NOMO-1 treated with dmso at 0.1 percent for 144 hours (cell line): Measurements from ENCODE around the gene LRRC8A.
"Not testable (repeated sequence)": the region's sequence is repeated elsewhere in the genome, so short reads cannot be mapped to it uniquely, and the experiment has no call there.

Experiments used
- DNase-seq: peaks from one replicate; lab custom pipeline; 2025; ENCODE audit not compliant: unreplicated experiment; lab: John Stamatoyannopoulos, UW

The LRRC8A gene

DNA sequence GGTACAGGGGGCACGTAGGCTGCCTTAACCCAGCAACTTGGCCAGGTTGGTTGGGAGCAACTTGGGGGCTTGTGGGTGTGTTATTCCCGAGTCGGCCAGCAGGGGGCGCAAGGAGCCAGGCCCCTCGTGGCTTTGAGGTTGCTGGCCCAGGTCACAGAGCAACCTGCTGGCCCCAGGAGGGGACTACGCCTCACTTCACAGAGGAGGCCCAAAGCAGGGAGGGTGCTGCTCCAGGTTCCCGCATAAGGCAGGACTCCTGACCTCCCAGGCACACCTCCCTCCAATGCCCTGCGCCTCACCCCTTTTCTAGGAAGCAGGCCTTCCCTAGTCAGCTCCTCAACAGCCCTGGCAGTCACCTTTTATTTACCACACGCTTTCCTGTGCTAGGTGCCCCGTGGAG, 18.3 kb upstream of the LRRC8A start:
- DNase-seq, result no peak

DNA sequence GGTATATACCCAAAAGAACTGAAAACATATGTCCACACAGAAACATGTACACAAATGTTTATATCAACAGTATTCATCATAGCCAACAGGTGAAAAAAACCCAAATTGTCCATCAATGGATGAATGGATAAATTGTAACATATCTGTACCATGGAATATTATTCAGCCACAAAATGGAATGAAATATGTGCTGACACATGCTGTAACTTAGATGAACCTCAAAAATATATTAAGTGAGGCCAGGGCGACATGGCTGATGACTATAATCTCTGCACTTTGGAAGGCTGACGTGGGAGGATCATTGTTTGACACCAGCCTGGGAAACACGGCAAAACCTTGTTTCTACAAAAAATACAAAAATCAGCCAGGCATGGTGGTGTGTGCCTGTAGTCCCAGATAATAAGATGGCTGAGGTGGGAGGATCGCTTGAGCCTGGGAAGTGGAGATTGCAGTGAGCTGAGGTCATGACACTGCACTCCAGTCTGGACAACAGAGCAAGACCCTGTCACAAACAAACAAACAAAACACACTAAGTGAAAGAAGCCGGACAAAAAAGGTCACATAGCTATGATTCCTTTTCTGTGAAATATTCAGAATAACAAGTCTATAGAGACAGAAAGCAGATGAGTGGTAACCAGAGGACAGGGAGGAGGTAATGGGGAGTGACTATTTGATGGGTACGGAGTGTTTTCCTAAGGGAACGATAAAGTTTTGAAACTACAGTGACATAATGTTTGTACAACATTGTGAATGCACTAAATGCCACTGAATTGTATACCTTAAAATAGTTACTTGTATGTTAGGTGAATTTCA, 11.6 kb upstream of the LRRC8A start:
- no peak for DNase-seq

DNA sequence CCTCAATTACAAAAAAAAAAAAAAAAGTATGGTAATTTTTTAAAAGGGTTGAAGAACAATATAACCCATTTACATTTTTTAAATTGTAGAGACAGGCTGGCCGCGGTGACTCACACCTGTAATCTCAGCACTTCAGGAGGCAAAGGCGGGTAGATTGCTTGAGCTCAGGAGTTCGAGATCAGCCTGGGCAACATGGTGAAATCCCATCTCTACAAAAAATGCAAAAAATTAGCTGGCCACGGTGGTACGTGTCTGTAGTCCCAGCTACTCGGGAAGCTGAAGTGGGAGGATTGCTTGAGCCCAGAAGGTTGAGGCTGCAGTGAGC, 11.0 kb upstream of the LRRC8A start:
- DNase-seq, result not testable (repeated sequence)

DNA sequence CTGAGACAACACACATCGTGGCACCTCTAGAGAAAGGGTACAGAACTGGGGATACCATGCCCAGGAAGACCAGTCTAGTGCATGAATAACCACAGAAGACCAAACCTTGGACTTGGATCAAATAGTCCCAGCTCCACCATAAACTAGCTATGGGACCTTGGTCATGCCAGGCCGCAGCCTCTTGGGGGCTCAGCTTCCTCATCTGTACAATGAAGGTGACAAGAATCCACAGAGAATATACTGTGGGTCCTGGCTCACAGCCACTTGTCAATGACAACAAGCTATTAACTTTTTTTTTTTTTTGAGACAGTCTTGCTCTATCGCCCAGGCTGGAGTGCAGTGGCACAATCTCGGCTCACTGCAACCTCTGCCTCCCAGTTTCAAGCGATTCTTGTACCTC, 4.1 kb upstream of the LRRC8A start:
- no peak for DNase-seq

DNA sequence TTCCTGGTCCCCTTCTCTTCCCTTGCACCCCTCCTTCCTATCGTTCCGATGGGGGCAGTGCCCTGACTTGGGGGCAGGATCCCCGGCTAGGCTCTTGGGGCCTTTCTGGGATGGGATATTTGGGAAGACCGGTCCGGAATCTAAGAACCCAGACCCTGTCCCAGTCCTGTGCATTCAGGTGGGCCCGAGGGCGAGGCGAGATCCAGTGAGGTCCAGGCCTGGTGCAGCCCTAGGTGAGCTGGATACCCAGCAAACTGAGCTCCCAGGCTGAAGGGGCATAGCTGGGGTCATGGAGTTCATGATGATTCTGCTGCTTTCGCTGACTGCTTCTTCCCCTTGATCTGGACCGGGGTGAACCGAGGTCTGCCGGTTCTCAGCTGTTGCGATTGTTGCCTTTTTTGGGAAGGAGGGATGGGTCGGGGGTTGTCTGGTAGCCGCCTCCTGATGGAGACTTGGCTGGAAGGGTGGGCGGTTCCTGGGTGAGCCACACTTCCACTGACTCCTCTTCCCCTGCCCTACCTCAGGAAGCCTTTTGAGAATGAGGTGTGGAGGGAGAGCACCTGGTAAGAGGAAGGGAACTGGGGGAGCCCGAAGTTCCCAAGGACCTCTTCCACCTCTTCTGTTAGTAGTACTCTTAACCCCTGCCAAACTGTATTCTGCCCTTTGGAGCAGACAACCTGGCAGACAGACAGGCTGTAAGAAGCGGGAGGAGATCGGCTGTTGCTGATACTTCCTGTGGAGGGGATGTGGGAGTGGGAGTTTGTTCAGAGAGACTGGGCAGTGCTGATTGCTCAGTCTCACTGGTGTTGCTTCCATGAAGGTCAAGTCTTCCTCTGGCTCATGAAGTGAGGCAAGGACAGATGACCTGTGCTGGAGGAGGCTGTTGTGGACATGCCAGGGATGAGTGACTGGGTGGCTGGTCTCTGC, 1.0 kb downstream of the LRRC8A start:
- DNase-seq, result no peak

DNA sequence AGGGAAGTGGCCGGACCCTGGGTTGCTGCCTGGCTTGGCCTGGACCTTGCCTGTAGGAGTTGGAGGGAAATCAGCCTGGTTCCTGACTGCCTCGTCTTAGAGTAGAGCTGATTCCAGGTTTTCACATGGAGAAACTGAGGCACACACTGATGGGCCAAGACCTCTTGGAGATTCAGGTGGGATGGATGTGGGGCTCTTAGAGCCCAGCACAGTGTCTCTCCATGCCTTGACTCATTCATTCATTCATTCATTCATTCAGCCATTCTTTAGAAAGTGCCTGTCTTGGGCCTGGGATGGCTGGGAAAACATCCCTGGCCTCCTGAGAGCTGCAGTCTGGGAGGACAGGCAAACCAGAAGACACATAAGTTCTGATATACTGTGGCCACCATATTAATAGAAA, 2.2 kb downstream of the LRRC8A start:
- no peak for DNase-seq

DNA sequence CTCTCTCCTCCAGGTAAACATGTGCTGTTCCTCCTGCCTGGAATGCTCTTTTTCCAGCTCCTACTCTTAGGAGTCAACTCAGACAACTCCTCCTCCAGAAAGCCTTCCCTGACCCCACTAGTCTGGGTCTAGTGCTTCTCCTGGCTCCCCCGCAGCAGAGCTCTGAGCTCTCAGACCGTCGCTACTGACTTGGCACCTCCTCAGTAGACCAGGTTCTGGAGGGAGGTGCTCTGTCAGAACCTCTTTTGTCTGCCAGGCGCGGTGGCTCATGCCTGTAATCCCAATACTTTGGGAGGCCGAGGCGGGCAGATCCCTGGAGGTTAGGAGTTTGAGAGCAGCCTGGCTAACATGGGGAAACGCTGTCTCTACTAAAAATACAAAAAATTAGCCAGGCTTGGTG, 3.4 kb downstream of the LRRC8A start:
- DNase-seq, result no peak

DNA sequence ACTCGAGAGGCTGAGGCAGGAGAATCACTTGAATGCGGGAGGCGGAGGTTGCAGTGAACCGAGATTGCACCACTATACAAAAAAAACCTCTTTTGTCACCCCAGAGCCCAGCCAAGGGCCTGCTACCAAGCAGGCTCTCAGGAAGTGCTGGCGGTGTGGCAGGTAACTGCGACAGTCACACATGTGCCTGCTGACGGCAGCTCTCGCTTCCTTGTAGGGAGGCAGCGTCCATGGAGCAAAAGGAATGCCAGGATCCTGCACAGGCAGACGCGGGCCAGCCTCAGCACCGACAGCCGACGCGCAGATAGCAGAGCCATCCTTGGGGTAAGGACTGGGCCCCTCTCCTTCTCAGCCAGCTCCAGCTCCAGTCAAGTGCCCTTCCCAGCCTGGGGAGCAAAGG, 3.9 kb downstream of the LRRC8A start:
- no peak for DNase-seq

DNA sequence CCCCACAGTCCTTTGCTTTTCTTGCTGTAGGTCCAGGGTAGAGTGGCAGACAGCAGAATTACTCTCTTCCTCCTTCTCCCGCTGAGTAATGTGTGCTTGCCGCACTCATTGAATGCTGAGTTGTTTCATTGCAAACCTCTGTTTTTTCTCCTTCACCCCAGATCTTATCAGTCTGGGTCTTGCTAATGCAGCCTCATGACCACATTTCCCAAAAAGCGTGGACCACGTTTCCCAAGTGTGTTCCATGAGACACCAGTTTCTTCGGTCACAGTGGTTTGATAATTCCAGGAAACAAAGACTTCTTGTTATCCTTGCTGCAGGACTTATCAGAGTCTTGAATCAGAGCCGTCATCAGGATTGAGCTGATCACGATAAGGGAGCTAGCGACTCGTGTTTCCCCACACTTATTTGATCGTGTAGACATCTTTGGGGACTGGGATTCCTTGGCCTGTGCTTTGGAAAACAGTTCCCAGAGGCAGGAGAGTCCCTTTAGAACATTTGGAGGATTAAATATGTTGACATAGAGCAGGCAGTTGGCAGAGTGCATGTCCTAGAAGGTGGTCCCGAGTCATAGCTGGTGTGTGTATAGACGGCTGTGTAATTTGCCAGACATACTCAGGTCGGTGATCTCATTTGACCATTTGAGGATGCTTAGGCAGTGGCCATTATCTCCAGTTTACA, 4.4 kb downstream of the LRRC8A start:
- no peak for DNase-seq

DNA sequence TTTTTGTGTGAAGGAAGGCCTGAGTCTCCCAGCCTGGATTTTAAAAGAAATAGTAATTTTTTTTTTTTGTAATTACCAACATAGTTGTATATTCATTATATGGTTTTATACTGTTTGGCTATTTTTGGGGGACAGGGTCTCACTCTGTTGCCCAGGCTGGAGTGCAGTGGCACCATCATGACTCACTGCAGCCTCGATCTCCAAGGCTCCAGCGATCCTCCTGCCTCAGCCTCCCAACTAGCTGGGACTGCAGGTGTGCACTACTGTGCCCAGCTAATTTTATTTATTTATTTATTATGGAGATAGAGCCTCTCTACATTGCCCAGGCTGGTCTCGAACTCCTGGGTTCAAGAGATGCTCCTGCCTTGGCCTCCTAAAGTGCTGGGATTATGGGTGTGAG, 5.1 kb downstream of the LRRC8A start:
- DNase-seq, result no peak

DNA sequence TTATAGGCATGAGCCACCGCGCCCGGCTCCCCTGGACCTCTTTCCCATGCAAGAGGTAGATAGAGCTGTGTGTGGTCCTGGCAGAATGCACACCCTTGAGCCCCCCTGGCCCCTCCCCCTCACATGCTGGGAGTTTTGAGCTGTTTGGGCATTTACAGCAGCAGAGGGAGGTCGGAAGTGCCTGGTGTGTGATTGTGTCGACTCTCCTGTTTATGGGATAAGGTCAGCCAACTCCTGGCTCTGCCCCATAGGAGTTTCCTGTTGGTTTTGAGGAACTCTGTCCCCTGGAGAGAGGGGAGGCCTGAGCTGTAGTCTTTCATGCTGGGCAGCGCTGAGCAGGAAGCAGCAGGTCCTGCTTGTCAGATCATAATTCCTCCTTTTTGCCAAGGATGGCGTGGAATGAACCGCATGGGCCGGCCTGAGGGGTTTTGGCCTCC, 6.0 kb downstream of the LRRC8A start:
- DNase-seq, result no peak

DNA sequence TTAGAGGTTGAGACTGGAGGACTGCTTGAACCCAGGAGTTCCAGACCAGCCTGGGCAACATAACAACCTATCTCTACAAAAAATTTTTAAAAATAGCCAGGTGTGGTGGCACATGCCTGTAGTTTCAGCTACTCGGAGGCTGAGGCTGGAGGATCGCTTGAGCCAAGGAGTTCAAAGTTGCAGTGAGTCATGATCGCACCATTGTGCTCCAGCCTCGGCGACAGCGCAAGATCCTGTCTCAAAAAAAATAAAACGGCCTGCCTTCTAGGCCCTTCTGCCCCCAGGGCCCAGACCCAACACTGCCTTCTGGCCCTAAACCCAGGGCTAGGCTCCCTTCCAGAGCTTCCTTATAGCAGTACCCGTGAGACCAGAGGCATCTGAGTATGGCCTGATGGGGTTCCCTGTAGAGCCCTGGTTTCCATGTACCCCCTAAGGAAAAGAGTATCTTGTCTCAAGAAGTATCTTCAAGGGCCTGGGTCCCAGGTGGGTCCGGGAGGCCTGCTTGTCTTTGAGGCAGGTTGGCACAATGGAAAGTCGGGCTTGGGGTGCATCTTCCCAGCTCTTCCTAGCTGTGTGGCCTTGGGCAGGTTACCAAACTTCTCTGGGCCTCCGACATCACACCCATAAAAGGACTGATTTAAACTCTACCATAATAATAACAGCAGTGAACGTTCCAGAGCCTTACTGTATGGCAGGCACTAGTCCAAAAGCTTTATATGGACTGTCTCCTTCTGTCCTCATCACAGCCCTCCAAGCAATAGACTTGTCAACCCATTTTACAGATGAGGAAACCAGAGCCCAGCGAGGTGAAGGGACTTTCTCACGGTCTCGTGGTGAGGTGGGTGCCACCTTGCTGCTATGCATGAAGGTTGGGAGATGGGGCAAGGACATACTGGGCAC, 9.6 kb downstream of the LRRC8A start:
- DNase-seq, result no peak

DNA sequence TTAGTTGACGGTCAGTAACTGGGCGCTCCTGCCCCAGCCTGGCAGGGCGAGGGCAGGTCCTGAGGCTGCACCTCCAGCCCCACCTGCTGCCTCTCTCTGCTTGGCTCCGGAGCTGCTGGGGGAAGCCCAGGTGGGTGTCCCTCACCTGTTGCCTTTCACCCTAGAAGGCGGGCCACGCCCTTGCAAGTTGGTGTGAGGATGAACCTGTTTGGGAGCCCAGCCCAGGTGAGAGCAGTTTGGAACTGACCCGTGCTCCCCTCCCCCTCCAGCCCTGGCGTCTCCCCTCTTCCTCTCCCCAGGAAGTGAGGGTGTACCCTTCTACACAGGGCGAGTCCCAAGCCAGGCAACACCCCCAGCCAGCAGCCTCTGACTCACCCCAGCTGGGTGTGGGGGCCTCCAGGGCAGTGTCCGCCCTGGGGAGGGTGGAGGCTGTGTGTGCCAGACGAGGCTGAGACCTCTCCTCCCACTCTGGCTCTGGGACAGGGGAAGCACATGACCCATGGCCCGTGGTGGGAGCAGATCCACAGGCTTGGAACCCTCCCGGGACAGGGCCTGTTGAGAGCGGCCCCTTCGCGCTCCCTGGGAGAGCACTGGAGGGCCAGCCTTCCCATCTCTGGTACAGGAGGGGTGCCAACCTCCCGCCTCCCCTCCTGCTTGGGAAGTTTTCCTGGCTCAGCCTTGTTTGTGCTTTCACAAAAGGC, 10.4 kb downstream of the LRRC8A start:
- DNase-seq, result no peak

DNA sequence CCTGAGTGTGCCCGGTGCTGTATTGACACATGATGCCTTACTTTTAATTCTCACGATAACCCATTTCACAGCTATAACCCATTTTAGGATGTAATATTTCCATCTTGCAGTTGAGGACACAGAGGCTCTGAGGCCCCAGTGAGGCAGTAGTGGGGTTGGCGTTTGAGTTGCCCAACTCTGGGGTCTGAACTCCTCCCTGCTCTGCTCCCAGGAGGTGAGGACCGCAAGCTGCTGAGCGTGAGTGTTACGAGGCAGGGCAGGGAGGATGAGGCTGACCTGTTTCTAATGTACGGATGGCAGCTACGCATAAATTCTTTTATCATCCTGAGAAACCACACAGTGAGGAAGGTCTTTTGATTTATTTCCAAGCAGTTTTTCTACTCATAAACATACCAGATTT, 11.4 kb downstream of the LRRC8A start:
- no peak for DNase-seq

DNA sequence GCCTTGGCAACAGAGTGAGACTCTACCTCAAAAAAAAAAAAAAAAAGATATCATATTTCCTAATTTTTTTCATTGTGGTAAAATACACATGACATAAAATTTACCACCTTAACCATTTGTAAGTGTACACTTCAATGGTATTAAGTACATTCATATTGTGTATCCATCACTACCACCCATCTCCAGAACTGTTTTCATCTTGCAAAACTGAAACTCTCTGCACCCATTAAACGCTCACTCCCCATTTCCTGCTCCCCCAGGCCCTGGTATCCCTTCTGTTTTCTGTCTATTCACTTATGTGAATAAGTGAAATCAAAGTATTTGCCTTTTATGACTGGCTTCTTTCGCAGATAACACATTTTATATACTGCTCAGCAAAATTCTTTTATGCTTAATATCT, 12.8 kb downstream of the LRRC8A start:
- DNase-seq, result no peak

DNA sequence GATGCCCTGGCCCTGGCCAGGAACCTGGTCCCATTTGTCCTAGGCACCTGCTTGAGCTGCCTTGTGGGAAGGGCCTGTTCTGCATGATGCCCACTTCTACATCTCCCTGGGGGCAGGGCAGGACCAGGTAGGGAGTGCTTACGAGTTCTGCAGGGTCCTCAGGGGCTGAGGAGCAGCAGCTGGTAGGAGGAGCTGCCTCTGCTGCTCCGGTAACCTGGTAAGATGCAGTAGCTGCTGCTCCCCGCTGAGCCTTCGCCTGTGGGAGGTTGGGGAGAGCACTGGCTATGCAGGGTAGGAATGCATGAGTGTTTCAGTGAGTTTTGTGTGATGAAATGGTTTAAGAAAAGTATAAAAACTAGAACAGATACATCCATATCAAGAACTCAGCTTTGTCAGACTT, 13.6 kb downstream of the LRRC8A start:
- no peak for DNase-seq

DNA sequence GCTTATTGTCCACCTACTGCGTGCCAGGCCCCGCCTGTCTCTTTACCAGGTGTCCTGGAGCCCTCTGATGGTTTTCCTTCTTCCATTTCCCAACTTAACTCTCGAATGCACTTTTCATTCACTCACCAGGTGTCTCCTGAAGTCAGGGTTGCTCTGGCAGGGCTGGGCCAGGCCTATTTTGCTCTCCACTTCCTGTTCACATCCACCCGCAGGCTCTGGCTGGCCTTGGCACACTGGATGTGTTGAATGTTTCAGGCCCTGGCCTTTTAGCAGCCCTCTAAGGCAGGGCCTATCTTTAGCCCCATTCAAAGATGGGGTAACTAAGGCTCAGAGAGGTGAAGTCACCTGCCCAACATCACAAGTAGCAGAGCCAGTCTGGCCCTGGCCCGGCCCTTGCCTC, 16.4 kb downstream of the LRRC8A start:
- no peak for DNase-seq

DNA sequence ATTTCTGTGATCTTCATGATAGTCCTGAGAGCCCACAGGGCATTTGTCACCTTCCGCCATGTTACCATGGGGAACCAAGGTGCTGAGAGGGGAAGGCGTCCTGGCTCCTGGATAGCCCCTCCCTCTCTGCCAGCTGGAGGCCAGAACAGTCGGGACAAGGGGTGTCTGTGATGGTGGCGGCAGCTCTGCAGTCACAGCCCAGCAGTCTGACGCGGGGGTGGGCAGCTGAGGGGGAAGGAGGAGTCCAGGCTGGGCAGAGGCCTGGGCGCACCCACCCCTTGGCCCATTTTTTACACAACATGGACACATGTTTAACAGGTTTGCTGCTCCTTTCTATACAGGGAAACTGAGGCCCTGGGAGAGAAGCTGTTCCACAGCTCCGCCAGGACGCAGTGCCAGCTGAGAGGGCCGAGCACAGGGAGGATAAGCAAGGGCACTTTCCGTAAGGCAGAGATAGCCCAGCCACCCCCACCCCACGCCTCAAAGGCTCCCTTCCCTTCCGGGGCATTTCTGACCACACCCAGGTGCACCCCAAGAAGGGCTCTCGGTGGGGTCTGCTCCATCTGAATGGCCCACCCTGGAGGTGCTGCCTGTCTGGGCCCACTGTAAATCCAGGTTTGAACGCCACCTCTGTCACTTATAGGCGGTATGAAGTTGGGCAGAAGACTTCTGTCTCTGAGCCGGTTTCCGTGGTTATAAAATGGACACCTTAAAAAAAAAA, 17.1 kb downstream of the LRRC8A start:
- no peak for DNase-seq

DNA sequence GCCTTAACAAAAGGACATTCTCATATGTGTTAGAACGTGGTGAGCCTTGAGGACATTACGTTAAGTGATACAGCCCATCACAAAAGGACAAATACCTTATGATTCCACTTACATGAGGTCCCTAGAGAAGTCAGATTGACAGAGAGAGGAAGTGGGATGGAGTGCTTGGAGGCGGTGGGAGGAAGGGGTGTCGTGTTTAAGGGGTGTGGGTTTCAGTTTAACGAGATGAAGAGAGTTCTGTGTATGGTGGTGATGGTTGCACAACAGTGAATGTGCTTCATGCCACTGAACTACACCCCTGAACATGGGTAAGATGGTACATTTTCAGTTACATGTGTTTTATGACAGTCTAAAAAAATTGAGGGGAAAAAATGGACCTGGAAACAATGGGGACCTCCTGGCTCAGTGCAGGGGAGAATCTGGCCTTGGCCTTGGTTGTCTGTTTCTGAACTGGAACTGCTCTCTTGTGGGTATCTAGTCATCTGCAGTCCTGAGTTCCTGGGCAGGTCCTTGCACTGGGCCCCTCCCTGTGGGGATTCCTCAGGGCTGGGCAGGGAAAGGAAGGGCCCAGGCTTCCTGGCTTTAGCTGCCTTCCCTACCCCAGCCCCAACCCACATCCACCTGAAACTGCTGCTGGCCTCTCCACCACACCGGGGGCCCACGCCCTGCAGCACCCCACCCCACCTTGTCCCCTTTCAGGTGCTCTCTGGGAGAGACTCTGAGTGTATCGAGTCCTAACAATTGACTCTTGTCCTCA, 17.8 kb downstream of the LRRC8A start:
- DNase-seq, result peak; percentile 26
